Neural cell (in vitro differentiated cells): ENCODE data around the gene RAD51B. TPM values are rescaled to one million over a fixed set of nuclear protein-coding genes. Genes with fewer than 3 reads are reported as not detected.

ENCODE experiments used
- H2AFZ ChIP-seq: fragments of 200-600, 300-800 bp; sonication (generic), shearing (Covaris generic); 2 replicates; pipeline ENCODE4 v1.6.0; 2014; ENCODE audit warnings: low read depth, mild to moderate bottlenecking, antibody characterized with exemption, low read length, moderate library complexity
- H3F3A ChIP-seq: fragments of 200-600 bp; shearing (Covaris generic); 2 replicates; pipeline ENCODE4 v1.6.1; 2016; ENCODE audit warnings: mild to moderate bottlenecking, moderate library complexity, mixed read lengths, antibody characterized with exemption, low read length; ENCODE audit not compliant: insufficient read depth, poor library complexity, severe bottlenecking
- H3K27ac ChIP-seq: fragments of 200-600, 300-800 bp; sonication (generic), shearing (Covaris generic); 2 replicates; pipeline ENCODE4 v1.5.1; 2014; ENCODE audit warnings: mild to moderate bottlenecking, low read length, moderate library complexity
- H3K27me3 ChIP-seq: fragments of 300-800, 200-600 bp; sonication (generic), shearing (Covaris generic); 2 replicates; pipeline ENCODE4 v1.6.0; 2014; ENCODE audit warnings: mild to moderate bottlenecking, low read depth, low read length, moderate library complexity; ENCODE audit not compliant: insufficient read depth
- H3K36me3 ChIP-seq: fragments of 300-800, 200-600 bp; sonication (generic), shearing (Covaris generic); 2 replicates; pipeline ENCODE4 v1.5.1; 2014; ENCODE audit warnings: mild to moderate bottlenecking, antibody characterized with exemption, low read length, moderate library complexity; ENCODE audit not compliant: insufficient read depth
- H3K4me2 ChIP-seq: fragments of 300-800, 200-600 bp; sonication (generic), shearing (Covaris generic); 2 replicates; pipeline ENCODE4 v1.6.0; 2014; ENCODE audit warnings: mild to moderate bottlenecking, low read length
- H3K4me3 ChIP-seq: fragments of 300-800, 200-600 bp; sonication (generic), shearing (Covaris generic); 2 replicates; pipeline ENCODE4 v1.5.1; 2014; ENCODE audit warnings: mild to moderate bottlenecking, low read length, moderate library complexity
- H3K79me2 ChIP-seq: fragments of 200-600 bp; shearing (Covaris generic); replicated peaks from 2 replicates; pipeline ENCODE4 v1.6.0; 2014; ENCODE audit warnings: mild to moderate bottlenecking, low read length, moderate library complexity; ENCODE audit not compliant: insufficient read depth
- H3K9ac ChIP-seq: fragments of 300-800, 200-600 bp; sonication (generic), shearing (Covaris generic); 2 replicates; pipeline ENCODE4 v1.6.1; 2016; ENCODE audit warnings: mild to moderate bottlenecking, low read length, mixed read lengths
- H3K9me2 ChIP-seq: fragments of 200-600 bp; shearing (Covaris generic); 2 replicates; pipeline ENCODE4 v1.6.1; 2016; ENCODE audit warnings: mild to moderate bottlenecking, low read length, mixed read lengths; ENCODE audit not compliant: insufficient read depth
- H3K9me3 ChIP-seq: fragments of 200-600, 300-800 bp; sonication (generic), shearing (Covaris generic); 2 replicates; pipeline ENCODE4 v1.6.1; 2016; ENCODE audit warnings: mild to moderate bottlenecking, mixed run types, low read length, moderate library complexity, mixed read lengths
- H4K20me1 ChIP-seq: fragments of 200-600 bp; shearing (Covaris generic); 2 replicates; pipeline ENCODE4 v1.6.1; 2016; ENCODE audit warnings: mild to moderate bottlenecking, mixed run types; ENCODE audit not compliant: insufficient read depth
- CTCF ChIP-seq: fragments of 450-650 bp; IDR thresholded peaks from 2 replicates; pipeline ENCODE4 v1.5.1; 2014; ENCODE audit warnings: antibody characterized with exemption, mild to moderate bottlenecking, moderate library complexity; ENCODE audit not compliant: poor library complexity, severe bottlenecking
- EP300 ChIP-seq: fragments of 450-650 bp; conservative IDR thresholded peaks from 2 replicates; pipeline ENCODE4 v1.6.1; 2014; ENCODE audit warnings: antibody characterized with exemption, mild to moderate bottlenecking, moderate library complexity; ENCODE audit not compliant: poor library complexity, severe bottlenecking
- RAD21 ChIP-seq: fragments of 450-650 bp; conservative IDR thresholded peaks from 2 replicates; pipeline ENCODE4 v1.6.1; 2014; ENCODE audit warnings: antibody characterized with exemption, mild to moderate bottlenecking, moderate library complexity
- REST ChIP-seq: IDR thresholded peaks from 2 replicates; pipeline ENCODE4 v1.6.1; 2012; ENCODE audit warnings: borderline replicate concordance
- SMC3 ChIP-seq: fragments of 450-650 bp; conservative IDR thresholded peaks from 2 replicates; pipeline ENCODE4 v1.6.1; 2014; ENCODE audit warnings: antibody characterized with exemption, mild to moderate bottlenecking, moderate library complexity; ENCODE audit not compliant: poor library complexity
- polyA plus RNA-seq: library from polyadenylated mRNA; depleted of rRNA; stranded (reverse); fragments of >200 nt; gene quantifications from 2 replicates; pipeline ENCODE4 v1.2.3, GENCODE V29; 2014

Gene RAD51B
- polyA plus RNA-seq, 1 donor from 2014 or later: 3.1 TPM

GRCh38 chr14:68573722-68574121 is 754.1 kb downstream of the RAD51B start:
- H3K9ac ChIP-seq: no peak overlapping the region
- no peak for TF ChIP-seq REST
- TF ChIP-seq SMC3: no peak
- H3K36me3 ChIP-seq: no peaks in the 10 kb centered on the region
- H4K20me1 ChIP-seq: no peaks in the 10 kb centered on the region
- H3K9me2 ChIP-seq: no peaks in the 10 kb centered on the region
- no peaks in the 10 kb centered on the region for H3K79me2 ChIP-seq
- H3K9me3 ChIP-seq: peaks cover 7% of the 10 kb centered on the region
- no peak overlapping the region for H2AFZ ChIP-seq
- no peak overlapping the region for H3K27ac ChIP-seq
- no peak overlapping the region for H3K4me3 ChIP-seq
- no peaks in the 10 kb centered on the region for H3F3A ChIP-seq
- H3K4me2 ChIP-seq: no peak overlapping the region
- H3K27me3 ChIP-seq: no peaks in the 10 kb centered on the region

GRCh38 chr14:68574461-68574860 is 754.9 kb downstream of the RAD51B start:
- H3K27ac ChIP-seq: no peak overlapping the region
- no peaks in the 10 kb centered on the region for H3K36me3 ChIP-seq
- TF ChIP-seq EP300 (no peak), REST (no peak), RAD21 (no peak)
- no peak overlapping the region for H3K9ac ChIP-seq
- no peak overlapping the region for H3K4me3 ChIP-seq
- H3K9me3 ChIP-seq: peaks cover 7% of the 10 kb centered on the region
- H3K79me2 ChIP-seq: no peaks in the 10 kb centered on the region
- H4K20me1 ChIP-seq: no peaks in the 10 kb centered on the region
- H3K4me2 ChIP-seq: no peak overlapping the region
- H2AFZ ChIP-seq: no peak overlapping the region
- no peaks in the 10 kb centered on the region for H3K27me3 ChIP-seq
- H3K9me2 ChIP-seq: no peaks in the 10 kb centered on the region
- no peaks in the 10 kb centered on the region for H3F3A ChIP-seq

GRCh38 chr14:68574906-68575305 is 755.3 kb downstream of the RAD51B start:
- Histone ChIP-seq H3K4me2 (no peak overlapping the region), H3K9me2 (no peaks in the 10 kb centered on the region), H3K9me3 (peaks cover 7% of the 10 kb centered on the region), H3K4me3 (no peak overlapping the region), H3K27me3 (no peaks in the 10 kb centered on the region), H3K36me3 (no peaks in the 10 kb centered on the region), H2AFZ (no peak overlapping the region), H3K9ac (no peak overlapping the region), H3F3A (no peaks in the 10 kb centered on the region), H3K79me2 (no peaks in the 10 kb centered on the region), H4K20me1 (no peaks in the 10 kb centered on the region), H3K27ac (no peak overlapping the region)
- TF ChIP-seq REST (no peak), SMC3 (no peak), CTCF (no peak)
